ENCODE measurements around the gene LRRC43. TPM values are rescaled to one million over a fixed set of nuclear protein-coding genes. Genes with fewer than 3 reads are reported as not detected.
"Not testable (repeated sequence)": the region's sequence is repeated elsewhere in the genome, so short reads cannot be mapped to it uniquely, and the experiment has no call there.

Gene LRRC43
- total RNA-seq, 1 donor from 2014 or later: 1.4 TPM

GRCh38 chr12:122150127-122150681 lies 32.7 kb upstream of the LRRC43 start:
- intact Hi-C loops (cut with micrococcal nuclease): no loop called here
- ATAC-seq: no peak
- no peak for DNase-seq

- intact Hi-C loops (cut with micrococcal nuclease): no loop called here
- DNase-seq (no peak), ATAC-seq (no peak)
Observed at GRCh38 chr12:122152754-122153153, 30.2 kb upstream of the LRRC43 start.

- intact Hi-C loops (cut with micrococcal nuclease): no loop called here
- ATAC-seq (no peak), DNase-seq (no peak)
Observed at GRCh38 chr12:122155705-122156104, 27.2 kb upstream of the LRRC43 start.

GRCh38 chr12:122158700-122159285 lies 24.1 kb upstream of the LRRC43 start:
- DNase-seq (no peak), ATAC-seq (no peak)
- intact Hi-C loops (cut with micrococcal nuclease): no loop called here

GRCh38 chr12:122159882-122160281 lies 23.0 kb upstream of the LRRC43 start:
- DNase-seq (no peak), ATAC-seq (no peak)
- intact Hi-C loops (cut with micrococcal nuclease): no loop called here

GRCh38 chr12:122160761-122161160 lies 22.2 kb upstream of the LRRC43 start:
- DNase-seq (no peak), ATAC-seq (no peak)
- intact Hi-C loops (cut with micrococcal nuclease): no loop called here

- no peak for DNase-seq
- no peak for ATAC-seq
- intact Hi-C loops (cut with micrococcal nuclease): no loop called here
Observed at GRCh38 chr12:122161682-122162081, 21.2 kb upstream of the LRRC43 start.

- ATAC-seq (no peak), DNase-seq (no peak)
- intact Hi-C loops (cut with micrococcal nuclease): no loop called here
Observed at GRCh38 chr12:122162976-122163375, 19.9 kb upstream of the LRRC43 start.

- no peak for DNase-seq
- intact Hi-C loops (cut with micrococcal nuclease): no loop called here
- no peak for ATAC-seq
Observed at GRCh38 chr12:122166422-122167349, 16.2 kb upstream of the LRRC43 start.

- intact Hi-C loops (cut with micrococcal nuclease): no loop called here
- ATAC-seq: no peak
Observed at GRCh38 chr12:122167356-122167925, 15.5 kb upstream of the LRRC43 start.

GRCh38 chr12:122168492-122168891 lies 14.4 kb upstream of the LRRC43 start:
- DNase-seq (no peak), ATAC-seq (no peak)
- intact Hi-C loops (cut with micrococcal nuclease): no loop called here

More at GRCh38 chr12:122167356-122167925, 15.5 kb upstream of the LRRC43 start:
- no peak for DNase-seq

- DNase-seq: no peak
- ATAC-seq: no peak
- intact Hi-C loops (cut with micrococcal nuclease): no loop called here
Observed at GRCh38 chr12:122171399-122171798, 11.5 kb upstream of the LRRC43 start.

GRCh38 chr12:122172262-122172939 lies 10.5 kb upstream of the LRRC43 start:
- intact Hi-C loops (cut with micrococcal nuclease): no loop called here
- DNase-seq (no peak), ATAC-seq (no peak)

GRCh38 chr12:122174155-122174845 lies 8.6 kb upstream of the LRRC43 start, which contains the start of gene IL31:
Gene IL31 (minus strand): TSS chr12:122174221. CDS start chr12:122174172, 49 bp downstream.
- intact Hi-C loops (cut with micrococcal nuclease): no loop called here
- ATAC-seq (no peak), DNase-seq (no peak)

GRCh38 chr12:122176473-122176872 lies 6.5 kb upstream of the LRRC43 start:
- ATAC-seq; intact Hi-C loops (cut with micrococcal nuclease); DNase-seq: not testable (repeated sequence)

- intact Hi-C loops (cut with micrococcal nuclease): no loop called here
- ATAC-seq: peak; percentile 15
- DNase-seq: no peak
Observed at GRCh38 chr12:122183588-122183940, 641 bp downstream of the LRRC43 start.

GRCh38 chr12:122184517-122184916 lies 1.6 kb downstream of the LRRC43 start:
- ATAC-seq: no peak
- DNase-seq: no peak
- intact Hi-C loops (cut with micrococcal nuclease): no loop called here

GRCh38 chr12:122185079-122185478 lies 2.2 kb downstream of the LRRC43 start:
- intact Hi-C loops (cut with micrococcal nuclease): no loop called here
- ATAC-seq: no peak
- DNase-seq: no peak

Measured in left ventricle myocardium superior (tissue), 1 donor.